NCI-H2196 treated with DMSO at 0.1 percent for 48 hours (cell line): ENCODE data around the gene WWOX.

Experiments used
- DNase-seq: peaks from one replicate; lab custom pipeline; 2025; ENCODE audit not compliant: unreplicated experiment; lab: John Stamatoyannopoulos, UW

The WWOX gene

DNA sequence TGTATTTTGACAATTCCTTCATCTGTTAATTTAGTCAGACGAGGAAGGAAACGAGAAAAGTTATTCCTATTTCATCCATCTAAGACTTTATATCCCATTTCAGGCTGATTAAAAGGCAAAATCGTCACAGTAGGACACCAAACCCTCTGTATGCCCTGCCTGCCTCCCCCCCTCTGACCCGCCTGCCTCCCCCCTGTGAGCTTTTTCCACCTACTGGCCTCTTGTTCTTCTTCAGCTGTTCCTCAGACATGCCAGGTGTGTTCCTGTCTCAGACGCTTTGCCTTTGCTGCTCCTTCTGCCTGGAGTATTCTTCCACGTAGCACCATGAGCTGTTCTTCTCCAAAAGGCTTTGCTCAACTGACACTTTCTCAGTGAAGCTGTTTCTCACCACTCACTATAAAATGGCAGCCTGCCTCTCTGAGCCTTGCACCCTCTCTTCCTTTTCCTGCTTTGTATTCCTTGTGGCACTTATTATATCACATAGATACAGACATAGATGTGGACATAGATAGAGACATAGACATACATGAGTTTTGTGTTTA lies 777.7 kb downstream of the WWOX start:
- DNase-seq, result no peak

DNA sequence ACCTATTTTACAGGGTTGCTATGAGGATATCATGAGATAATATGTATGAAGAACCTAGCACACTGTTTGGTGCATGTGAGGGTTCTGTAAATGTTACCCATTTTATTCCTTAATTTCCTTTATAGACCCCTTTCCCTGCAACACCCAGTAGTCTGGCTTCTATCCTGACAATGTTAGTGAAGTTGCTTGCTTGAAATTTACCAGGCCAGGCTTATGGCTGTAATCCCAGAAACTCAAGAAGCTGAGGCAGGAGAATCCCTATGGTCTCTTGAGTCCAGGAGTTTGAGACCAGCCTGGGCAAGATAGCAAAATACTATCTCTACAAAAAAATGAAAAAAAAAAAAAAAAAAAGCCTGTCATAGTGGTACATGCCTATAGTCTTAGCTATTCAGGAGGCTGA lies 779.1 kb downstream of the WWOX start:
- DNase-seq, result no peak

DNA sequence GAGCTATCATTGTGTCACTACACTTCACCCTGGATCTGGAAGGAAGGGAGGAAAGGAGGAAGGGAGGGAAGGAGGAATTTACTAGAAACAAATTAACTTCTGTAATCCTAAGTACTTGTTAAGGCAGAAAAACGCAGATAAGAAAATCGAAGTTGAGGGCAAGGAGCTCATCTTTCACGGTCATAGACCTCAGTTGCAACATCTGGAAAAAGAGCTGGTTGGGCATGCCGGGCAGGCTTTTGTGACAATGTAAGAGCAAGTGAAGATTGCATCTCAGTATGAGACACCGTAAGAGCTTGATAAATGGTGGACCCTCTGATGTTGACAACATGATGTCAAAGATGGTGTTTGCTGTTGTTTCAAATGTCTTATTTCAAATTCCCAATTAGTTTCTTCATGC lies 779.6 kb downstream of the WWOX start:
- no peak for DNase-seq

DNA sequence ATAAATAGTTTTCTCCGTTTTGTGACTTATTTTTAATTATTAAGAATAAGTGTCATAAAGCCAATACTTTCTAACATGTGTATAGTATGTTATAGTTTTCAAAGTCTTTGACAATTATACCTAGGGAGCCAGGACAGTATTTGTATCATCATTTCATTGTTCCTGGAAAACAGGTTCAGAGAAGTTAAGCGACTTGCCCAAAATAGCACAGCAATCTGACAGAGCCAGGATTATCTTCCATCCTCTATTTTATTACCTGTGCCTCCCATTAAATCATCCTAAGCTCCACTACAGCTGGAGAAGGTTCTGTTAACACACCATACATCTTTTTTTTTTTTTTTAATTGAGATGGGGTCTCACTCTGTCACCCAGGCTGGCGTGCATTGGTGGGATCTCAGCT lies 782.7 kb downstream of the WWOX start:
- no peak for DNase-seq

DNA sequence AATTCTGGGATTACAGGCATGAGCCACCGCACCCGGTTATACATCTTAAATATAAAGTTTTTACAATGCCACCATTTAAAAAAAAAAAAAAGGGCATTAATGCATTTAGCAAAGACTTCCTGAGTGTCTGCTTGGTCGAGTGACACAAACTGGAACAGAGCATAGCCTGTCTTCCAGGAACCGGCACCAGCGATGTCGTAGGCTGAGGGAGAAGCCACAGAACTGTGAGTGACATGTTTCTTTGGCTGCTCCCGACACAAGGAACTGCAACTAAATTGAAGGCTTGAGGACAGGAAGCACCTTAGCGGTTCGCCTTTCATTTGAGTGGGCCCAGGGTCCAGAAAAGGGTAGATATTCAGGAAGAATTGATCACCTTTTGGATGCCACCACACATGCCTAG lies 783.3 kb downstream of the WWOX start:
- no peak for DNase-seq

DNA sequence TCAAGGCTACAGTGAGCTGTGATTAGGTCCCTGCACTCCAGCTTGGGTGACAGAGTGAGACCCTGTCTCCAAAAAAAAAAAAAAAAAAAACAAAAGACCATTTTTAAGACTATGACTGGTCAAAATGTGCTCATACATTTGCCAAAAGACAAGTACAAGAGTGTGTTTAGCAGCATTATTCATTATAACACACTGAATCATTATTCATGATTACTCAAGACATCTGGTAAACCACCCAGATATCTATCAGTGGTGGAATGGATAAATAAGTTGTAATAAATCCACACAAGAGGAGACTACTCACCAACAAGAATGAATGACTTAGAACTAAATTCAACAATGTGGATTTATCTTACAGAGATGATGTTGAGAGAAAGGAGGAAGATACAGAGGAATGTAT lies 784.8 kb downstream of the WWOX start:
- no peak for DNase-seq

DNA sequence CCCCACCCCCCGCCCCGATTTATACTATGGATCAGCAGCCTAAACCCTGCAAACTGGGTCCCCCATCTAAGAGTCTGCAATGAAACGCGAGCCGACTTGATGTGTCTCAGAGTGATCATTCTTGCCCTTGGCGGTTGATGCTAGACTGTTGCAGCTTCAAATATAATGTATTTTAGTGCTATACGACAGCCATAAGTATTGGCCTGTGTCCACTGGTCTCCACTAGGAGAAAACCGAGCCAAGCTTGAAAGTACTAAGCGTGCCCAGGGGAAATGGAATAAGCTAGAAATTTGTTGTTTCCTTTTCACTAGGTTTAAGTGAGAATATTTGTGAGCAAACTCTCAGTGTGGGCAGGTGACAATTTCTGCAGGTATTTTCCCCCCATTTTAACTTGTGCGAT lies 789.9 kb downstream of the WWOX start:
- no peak for DNase-seq

DNA sequence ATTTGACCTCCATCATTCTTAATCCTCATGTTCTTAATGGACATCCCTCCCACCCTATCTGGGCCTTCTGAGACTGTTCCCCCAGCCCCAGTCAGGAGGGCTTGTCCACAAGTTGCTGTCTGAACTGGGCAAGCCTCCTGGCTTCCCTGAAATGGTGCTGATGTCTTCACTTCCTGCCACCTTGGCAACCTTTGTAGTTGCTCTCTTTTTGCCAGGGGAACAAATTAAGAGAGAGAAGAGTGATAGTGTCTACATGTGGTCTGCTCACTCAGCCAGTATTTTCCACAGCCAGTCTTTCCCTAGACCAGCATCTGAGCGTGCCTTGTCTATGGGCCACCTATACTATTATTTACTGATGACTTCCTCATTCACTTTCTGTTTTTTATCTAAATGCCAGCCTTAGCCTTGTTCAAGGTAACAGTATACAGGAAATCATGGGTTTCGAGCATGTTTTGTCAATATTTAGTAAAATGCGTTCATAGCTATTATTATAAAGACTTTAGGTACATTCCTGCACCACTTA lies 791.0 kb downstream of the WWOX start:
- DNase-seq, result no peak

DNA sequence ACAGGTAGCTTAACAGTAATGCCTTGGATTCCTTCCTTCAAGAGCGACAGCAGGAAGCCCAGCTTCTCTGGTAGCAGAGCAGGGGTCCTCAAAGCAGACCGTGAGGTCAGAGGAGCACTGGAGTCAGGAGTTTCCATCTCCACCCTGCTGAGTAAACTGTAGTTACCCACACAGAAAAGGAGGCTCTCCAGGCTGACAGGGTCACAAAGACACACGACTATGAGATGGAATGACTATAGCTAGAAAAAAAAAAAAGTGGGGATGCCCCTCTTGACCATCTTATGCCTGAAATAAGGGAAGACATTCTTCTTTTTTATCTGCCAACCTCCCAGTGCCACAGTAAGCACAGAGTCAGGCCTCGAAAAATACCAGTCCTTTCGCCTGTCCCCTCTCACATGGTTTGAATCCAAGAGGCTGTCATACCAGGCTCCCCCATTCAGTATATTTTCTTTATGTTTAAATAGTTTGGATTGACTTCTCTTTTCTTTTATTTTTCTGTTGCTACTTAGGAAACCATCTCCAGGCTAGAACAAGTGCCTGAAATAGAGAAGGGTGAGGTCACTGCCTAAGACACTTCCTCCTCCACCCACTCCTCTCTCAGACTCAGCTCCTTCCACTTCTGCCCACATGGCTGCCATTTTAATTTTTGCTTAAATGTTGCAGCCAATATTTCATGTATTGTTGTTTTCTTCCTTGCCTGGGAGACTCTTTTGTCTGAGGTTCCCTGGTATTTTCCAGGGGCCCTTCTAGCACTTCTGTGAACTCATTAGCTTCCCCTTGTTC lies 793.7 kb downstream of the WWOX start:
- DNase-seq, result no peak

DNA sequence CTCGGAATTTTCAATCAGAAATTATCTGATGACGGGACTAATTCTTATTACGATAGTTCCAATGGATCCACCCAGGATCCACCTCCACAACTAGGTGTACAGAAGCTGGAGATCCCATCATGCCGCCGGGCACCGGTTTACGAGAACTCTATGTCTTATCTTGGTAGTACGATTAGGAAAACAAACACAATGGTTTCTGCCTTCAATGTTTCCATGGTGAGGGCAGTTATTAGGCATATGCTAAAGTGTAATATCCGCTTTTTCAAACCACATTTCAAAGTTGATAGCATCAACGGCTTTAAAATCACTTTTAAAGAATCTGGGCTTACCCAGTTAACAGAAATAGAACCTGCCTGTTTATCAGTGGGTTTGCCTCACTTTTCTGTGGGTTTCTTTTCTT lies 795.4 kb downstream of the WWOX start:
- DNase-seq, result no peak

DNA sequence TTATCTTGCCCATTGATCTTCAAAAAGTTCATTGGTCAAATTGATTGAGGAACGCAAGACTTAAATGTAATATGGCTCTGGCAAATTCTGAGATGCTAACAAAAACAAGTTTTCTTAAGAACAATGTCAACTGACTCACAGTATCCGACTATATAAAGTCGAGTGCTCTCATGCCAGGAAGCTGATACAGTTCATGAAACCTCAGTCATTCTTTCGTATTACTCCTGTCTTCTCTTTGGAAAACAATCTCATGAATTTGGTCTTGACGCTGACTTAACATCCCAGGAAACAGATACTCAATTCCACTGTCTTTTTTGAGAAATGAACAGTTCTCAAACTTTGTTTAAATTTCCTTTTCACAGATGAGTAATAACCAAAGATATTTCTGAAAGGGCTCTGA lies 796.2 kb downstream of the WWOX start:
- DNase-seq, result no peak

DNA sequence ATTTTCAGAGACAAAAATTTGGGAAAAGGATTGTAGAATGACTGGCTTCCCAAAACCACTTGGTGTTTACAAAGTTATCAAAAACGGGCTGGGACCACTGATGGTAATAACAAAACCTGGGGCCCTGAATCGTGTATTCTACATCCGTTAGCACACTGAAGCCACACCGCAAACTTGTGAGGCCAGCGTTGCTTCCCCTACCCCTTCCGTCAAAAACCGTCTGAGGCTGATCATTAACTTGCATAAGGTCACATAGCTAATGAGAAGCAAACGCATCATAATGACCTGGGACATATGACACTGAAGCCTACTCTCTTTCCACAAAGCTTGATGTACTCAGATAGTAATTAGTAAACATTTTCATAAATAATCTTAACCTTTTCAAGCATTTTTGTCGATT lies 796.8 kb downstream of the WWOX start:
- DNase-seq, result no peak

DNA sequence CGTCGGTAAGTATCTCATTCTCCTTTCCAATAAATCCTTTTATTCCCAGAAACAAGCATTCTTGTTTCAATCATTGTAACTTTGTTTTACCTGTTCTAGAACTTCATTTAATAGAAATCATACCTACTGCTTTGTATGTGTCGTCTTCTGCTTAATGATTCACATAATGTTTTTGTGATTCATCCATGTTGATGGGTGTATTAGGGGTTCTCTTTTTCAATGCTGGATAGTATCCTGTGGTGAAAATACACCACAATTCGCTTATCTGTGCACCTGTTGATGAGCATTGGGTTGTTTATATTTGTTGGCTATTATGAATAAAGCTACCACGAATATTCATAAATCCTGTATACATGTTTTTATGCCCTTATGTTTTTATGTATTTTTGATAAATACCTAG lies 797.8 kb downstream of the WWOX start:
- no peak for DNase-seq

DNA sequence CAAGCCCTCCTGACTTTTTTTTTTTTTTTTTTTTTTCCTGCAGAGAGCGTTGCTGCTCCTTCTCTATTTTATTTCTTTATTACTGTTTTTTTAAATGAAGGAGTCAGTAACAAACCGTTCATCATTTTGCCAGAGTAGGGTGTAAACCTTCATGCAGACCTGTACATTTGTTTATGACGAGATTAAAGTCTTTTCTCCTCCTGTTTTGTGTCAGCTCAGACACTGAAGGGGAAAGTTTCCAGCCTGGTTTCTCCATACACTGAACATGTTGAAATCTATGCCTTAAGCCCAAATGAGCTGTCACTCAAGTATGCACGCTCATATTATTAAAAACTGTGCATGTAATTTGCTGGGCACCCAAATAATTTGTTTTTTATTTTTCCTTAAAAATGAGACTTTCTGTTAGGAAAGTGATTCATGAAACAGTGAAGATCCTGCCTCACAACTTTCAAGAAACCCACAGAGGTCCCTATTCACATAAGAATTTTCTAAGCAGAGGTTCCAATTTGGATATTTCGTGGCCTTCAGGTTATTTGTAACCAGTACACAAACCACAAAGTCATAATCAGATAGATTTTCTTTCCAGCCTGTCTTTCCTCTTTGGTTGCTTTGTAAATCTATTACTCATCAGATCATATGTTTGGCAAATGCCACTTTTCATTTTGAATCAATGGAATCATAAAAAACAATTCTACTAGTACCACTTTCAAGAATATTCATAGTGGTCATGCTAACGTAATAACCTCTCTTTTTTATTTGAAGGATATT lies 800.8 kb downstream of the WWOX start:
- DNase-seq, result no peak

DNA sequence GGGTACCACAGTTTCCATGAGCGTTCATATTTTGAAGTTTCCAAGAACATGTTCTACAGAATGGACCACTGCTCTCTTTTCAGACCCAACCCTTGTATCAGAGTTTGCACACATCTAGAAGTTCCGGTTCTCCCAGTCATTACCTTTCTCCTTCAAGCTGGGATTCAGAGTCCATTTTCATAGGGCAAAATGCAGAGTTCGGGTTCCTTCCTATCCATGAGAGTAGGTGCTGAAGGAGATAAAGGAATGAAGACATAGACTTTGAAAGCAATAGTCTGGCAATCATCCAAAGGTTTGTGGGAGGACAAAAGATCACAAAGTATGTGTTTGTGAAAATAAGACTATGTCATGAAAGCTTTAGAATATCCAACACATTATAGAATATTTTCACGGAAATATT lies 801.5 kb downstream of the WWOX start:
- DNase-seq, result no peak

DNA sequence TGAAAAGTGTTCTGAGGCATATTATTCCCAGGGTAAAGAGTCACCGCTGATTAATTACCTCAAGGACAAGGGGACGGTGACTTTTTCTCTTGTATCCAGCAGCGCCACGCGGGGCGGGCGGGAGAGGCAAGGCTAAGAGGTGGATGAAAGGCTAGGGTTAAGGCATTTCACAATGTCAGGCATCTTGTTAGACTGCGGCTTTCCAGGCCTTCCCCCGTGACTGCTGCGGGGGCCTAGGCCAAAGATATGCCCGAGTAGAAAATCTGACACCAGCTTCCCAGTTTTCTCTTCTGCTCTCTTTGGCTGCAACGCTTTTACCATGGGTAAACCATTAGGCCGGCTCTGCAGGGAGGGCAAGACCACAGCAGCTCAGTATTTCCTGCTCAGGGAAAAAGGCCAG lies 802.9 kb downstream of the WWOX start:
- no peak for DNase-seq

DNA sequence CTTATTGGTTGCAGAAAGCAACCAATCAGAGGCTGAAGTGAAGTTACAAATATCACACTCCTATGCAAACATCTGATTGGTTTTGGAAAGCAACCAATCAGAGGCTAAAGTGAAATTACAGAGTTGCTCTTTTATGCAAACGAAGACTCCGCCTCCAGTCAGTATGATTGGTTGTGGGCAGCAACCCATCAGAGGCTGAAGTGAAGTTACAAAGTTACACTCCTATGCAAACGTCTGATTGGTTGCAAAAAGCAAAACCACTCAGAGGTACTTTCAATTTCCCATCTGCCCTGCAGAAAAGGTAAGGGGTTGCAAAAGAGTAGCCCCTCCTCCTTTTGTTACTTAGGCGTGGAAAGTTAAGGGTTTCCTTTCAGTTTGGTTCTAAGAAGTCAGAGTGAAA lies 803.8 kb downstream of the WWOX start:
- no peak for DNase-seq

DNA sequence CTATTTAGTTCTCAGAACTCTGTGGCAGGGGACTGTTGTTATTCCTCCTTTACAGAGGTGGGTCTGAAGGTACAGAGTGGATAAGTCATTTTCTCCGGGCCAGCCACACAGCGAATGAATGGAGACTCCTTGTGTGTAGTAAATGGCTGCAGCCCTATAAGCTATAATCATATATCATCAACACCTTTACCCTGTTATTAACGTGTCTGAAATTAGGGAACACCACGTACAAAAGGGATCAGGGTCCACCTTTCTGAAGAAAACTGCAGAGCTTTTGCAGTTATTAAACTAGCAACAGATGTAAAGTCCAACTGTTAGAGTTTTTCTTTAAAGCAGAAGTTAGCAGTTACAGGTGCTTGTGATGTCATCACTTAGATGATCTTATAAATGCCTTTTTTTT lies 804.4 kb downstream of the WWOX start:
- DNase-seq, result no peak

DNA sequence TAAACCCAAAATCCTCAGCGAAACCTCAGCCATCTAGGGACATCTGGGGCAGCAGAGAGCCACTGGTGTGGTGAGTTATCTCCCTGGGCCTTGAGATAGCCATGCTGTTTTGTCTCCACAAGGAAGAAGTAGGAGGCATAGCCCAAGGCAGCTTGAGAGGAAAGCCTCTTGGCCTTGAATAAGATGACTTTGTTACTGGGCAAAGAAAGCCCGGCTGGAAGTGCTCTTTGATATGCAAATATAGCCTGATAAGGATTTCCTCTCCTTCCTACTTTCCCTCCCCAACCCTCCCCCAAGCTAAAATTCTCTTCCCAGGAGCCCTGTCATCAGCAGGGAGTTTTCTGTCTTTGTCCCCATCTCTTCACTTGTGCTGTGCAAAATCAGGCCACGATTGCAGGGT lies 806.7 kb downstream of the WWOX start:
- no peak for DNase-seq

DNA sequence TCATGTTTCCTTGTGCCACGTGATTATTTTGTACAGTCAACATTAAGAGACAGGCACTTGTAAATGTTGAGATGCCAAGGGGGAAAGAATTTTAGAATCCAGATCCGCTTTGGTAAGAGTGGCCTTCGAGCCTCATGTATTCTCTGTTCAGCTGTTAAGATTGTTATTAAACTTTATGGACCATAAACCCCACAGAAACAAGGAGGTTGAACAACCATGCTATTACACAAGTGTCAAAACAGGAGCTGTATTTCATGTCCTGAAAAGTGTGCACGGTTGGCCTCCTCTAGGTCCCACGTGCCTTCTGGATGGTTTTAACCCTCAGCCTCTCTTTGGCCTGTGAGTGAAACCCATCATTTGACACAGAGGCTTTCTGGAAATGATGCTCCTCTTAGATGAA lies 809.8 kb downstream of the WWOX start:
- DNase-seq, result no peak

DNA sequence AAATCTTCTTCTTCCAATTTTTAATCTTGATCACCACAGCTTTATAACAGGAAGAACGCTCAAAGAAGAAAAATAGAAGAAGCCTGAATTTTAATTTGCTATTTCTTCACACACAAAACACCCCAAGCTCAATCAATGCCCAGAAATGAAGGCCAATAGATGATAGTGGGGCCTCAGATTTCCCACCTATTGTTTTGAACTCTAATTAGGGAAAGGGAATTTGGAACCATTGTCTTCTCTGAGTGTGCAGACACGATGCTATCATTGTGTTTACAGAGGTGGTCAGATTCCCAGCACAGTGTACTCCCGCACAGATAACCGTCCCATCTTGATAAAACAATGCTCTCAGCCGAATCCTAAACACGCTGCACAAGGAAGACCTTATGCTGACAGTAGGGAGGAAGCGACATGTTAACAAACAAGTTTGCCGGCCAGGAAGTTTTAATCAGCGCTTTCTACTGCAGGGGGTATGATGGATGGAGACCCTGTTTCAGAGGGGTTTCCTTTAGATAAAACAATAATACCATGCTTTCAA lies 816.4 kb downstream of the WWOX start:
- DNase-seq, result no peak
